H1 (cell line): ENCODE data around the gene ROR1. TPM values are rescaled to one million over a fixed set of nuclear protein-coding genes. Genes with fewer than 3 reads are reported as not detected.

Experiments used
- CTCF ChIA-PET: fragments of 300-600 bp; sonication (Branson Sonifier 250); formaldehyde crosslinking; loops from one replicate; lab custom pipeline; 2021; ENCODE audit not compliant: partially characterized antibody; lab: Charles Lee
- POLR2A ChIA-PET: fragments of 300-600 bp; sonication (Branson Sonifier 250); formaldehyde crosslinking; loops from one replicate; lab custom pipeline; 2021; ENCODE audit warnings: inconsistent platforms; ENCODE audit not compliant: partially characterized antibody; lab: Charles Lee
- DNase-seq, 2 experiments: peaks; one replicate each; pipeline versions ENCODE4 v3.0.0 to v3.0.0-alpha.2; 2010 to 2022; ENCODE audit warnings: low spot score in 2 of 2, low read depth in 1 of 2, mixed read lengths in 1 of 2
- FAIRE-seq: peaks from 2 replicates; lab custom pipeline; 2011; peaks lifted over from hg19 to GRCh38; lab: Jason Lieb, UNC
- H2AFZ ChIP-seq: 2 replicates; pipeline ENCODE4 v1.8.1; 2012; ENCODE audit warnings: low read length, inconsistent platforms
- H2AK5ac ChIP-seq: 2 replicates; pipeline ENCODE4 v1.6.1; 2013; ENCODE audit warnings: low read depth, low read length
- H2BK120ac ChIP-seq: replicated peaks from 2 replicates; pipeline ENCODE3; 2013; ENCODE audit warnings: low read depth, low read length, inconsistent platforms
- H2BK12ac ChIP-seq: 2 replicates; pipeline ENCODE4 v1.6.1; 2013; ENCODE audit warnings: low read depth, low read length
- H2BK15ac ChIP-seq: 2 replicates; pipeline ENCODE4 v1.6.1; 2013; ENCODE audit warnings: low read length
- H2BK20ac ChIP-seq: 2 replicates; pipeline ENCODE4 v1.6.1; 2013; ENCODE audit warnings: low read length
- H2BK5ac ChIP-seq: 2 replicates; pipeline ENCODE4 v1.6.1; 2013; ENCODE audit warnings: low read depth, low read length
- H3K14ac ChIP-seq: 2 replicates; pipeline ENCODE4 v1.6.1; 2013; ENCODE audit warnings: inconsistent platforms; ENCODE audit not compliant: insufficient read length
- H3K18ac ChIP-seq: 2 replicates; pipeline ENCODE4 v1.6.1; 2013; ENCODE audit warnings: low read length; ENCODE audit errors: extremely low read depth
- H3K23ac ChIP-seq: 2 replicates; pipeline ENCODE4 v1.6.1; 2013; ENCODE audit warnings: inconsistent platforms; ENCODE audit not compliant: insufficient read length
- H3K23me2 ChIP-seq: 2 replicates; pipeline ENCODE4 v1.6.1; 2013; ENCODE audit warnings: low read depth, low read length
- H3K27ac ChIP-seq: 2 replicates; pipeline ENCODE4 v1.6.1; 2011; ENCODE audit warnings: low read depth, low read length, inconsistent platforms
- H3K27me3 ChIP-seq, 4 experiments: replicated peaks in 1 of 4; 1 replicate in 1 of 4; 2 replicates in 3 of 4; pipeline versions ENCODE4 v1.6.1 to v1.8.1; 2011 to 2013; ENCODE audit warnings: low read length in 3 of 4, mild to moderate bottlenecking in 3 of 4, inconsistent platforms in 2 of 4, mixed read lengths in 2 of 4, moderate library complexity in 1 of 4; ENCODE audit not compliant: control insufficient read depth in 3 of 4, insufficient read depth in 3 of 4; ENCODE audit errors: extremely low read depth in 1 of 4
- H3K36me3 ChIP-seq, 4 experiments: 2 replicates each; pipeline versions ENCODE4 v1.6.1 to v1.8.1; 2011 to 2013; ENCODE audit warnings: mild to moderate bottlenecking in 4 of 4, low read length in 3 of 4, moderate library complexity in 2 of 4, control low read depth in 1 of 4, inconsistent platforms in 1 of 4; ENCODE audit not compliant: insufficient read depth in 4 of 4, control insufficient read depth in 2 of 4
- H3K4ac ChIP-seq: replicated peaks from 2 replicates; pipeline ENCODE3; 2013; ENCODE audit warnings: low read length, low read depth, mixed read lengths, inconsistent platforms; ENCODE audit not compliant: insufficient read length
- H3K4me1 ChIP-seq, 4 experiments: replicated peaks in 1 of 4; 1 replicate in 1 of 4; 2 replicates in 3 of 4; pipeline versions ENCODE4 v1.6.1 to v1.8.1; 2011 to 2013; ENCODE audit warnings: low read length in 3 of 4, inconsistent platforms in 2 of 4, mixed read lengths in 1 of 4; ENCODE audit not compliant: insufficient read depth in 4 of 4, control insufficient read depth in 3 of 4
- H3K4me2 ChIP-seq, 2 experiments: 2 replicates each; pipeline versions ENCODE4 v1.6.1 to v1.8.1; 2011 to 2013; ENCODE audit warnings: low read depth in 2 of 2, low read length in 2 of 2, control low read depth in 1 of 2, inconsistent platforms in 1 of 2, mild to moderate bottlenecking in 1 of 2; ENCODE audit not compliant: insufficient read depth in 1 of 2
- H3K4me3 ChIP-seq, 4 experiments: fragments of 200-600, 300-600 bp in 1 of 4; sonication (generic), shearing (Covaris generic), sonication (Bioruptor Twin) in 1 of 4; 2 replicates each; pipeline versions ENCODE4 v1.5.1 to v1.8.1; 2011 to 2016; ENCODE audit warnings: low read length in 4 of 4, low read depth in 3 of 4, control low read depth in 2 of 4, inconsistent platforms in 2 of 4, mild to moderate bottlenecking in 2 of 4, mixed read lengths in 1 of 4, moderate library complexity in 1 of 4; ENCODE audit not compliant: insufficient read depth in 2 of 4; ENCODE audit errors: extremely low read depth in 1 of 4
- H3K56ac ChIP-seq: replicated peaks from 2 replicates; pipeline ENCODE3; 2013; ENCODE audit warnings: low read depth, mild to moderate bottlenecking, mixed read lengths, low read length, inconsistent platforms; ENCODE audit not compliant: insufficient read length
- H3K79me1 ChIP-seq: 2 replicates; pipeline ENCODE4 v1.6.1; 2013; ENCODE audit warnings: low read depth, low read length, control low read depth
- H3K79me2 ChIP-seq, 2 experiments: 2 replicates each; pipeline versions ENCODE4 v1.6.1 to v1.8.1; 2012 to 2013; ENCODE audit warnings: low read length in 2 of 2, mild to moderate bottlenecking in 2 of 2, inconsistent platforms in 1 of 2; ENCODE audit not compliant: insufficient read depth in 2 of 2, control insufficient read depth in 1 of 2
- H3K9ac ChIP-seq, 4 experiments: replicated peaks in 1 of 4; 1 replicate in 1 of 4; 2 replicates in 3 of 4; pipeline versions ENCODE4 v1.6.1 to v1.8.1; 2011 to 2013; ENCODE audit warnings: low read depth in 3 of 4, low read length in 3 of 4, control low read depth in 2 of 4, mild to moderate bottlenecking in 2 of 4, moderate library complexity in 2 of 4, inconsistent platforms in 1 of 4; ENCODE audit errors: extremely low read depth in 1 of 4
- H3K9me3 ChIP-seq, 2 experiments: 2 replicates each; pipeline versions ENCODE4 v1.6.1 to v1.8.1; 2012 to 2013; ENCODE audit warnings: mild to moderate bottlenecking in 2 of 2, moderate library complexity in 2 of 2, control low read depth in 1 of 2, inconsistent platforms in 1 of 2, low read depth in 1 of 2, low read length in 1 of 2, mixed read lengths in 1 of 2; ENCODE audit not compliant: insufficient read depth in 2 of 2
- H4K20me1 ChIP-seq, 2 experiments: replicated peaks in 1 of 2; 2 replicates each; pipeline versions ENCODE3 to v1.8.1; 2011 to 2013; ENCODE audit warnings: inconsistent platforms in 2 of 2, low read length in 2 of 2, mild to moderate bottlenecking in 1 of 2; ENCODE audit not compliant: insufficient read depth in 2 of 2, control insufficient read depth in 1 of 2
- H4K5ac ChIP-seq: 2 replicates; pipeline ENCODE4 v1.6.1; 2013; ENCODE audit warnings: low read length, low read depth, mixed read lengths, inconsistent platforms; ENCODE audit not compliant: insufficient read length
- H4K8ac ChIP-seq: 2 replicates; pipeline ENCODE4 v1.8.0; 2013; ENCODE audit warnings: mild to moderate bottlenecking, moderate library complexity, low read length, inconsistent platforms; ENCODE audit not compliant: insufficient read depth; ENCODE audit errors: extremely low read depth
- H4K91ac ChIP-seq: replicated peaks from 2 replicates; pipeline ENCODE3; 2013; ENCODE audit warnings: low read length, mixed read lengths, inconsistent platforms; ENCODE audit not compliant: insufficient read length
- ATF3 ChIP-seq: IDR thresholded peaks from 2 replicates; pipeline ENCODE4 v1.6.1; 2011; ENCODE audit warnings: low read depth, mild to moderate bottlenecking, low read length; ENCODE audit not compliant: insufficient read depth
- BCL11A ChIP-seq, 2 experiments: IDR thresholded peaks; one replicate each; pipeline ENCODE4 v1.6.1; 2011; ENCODE audit warnings: low read depth in 2 of 2, low read length in 2 of 2, mild to moderate bottlenecking in 2 of 2
- CHD1 ChIP-seq: IDR thresholded peaks from 2 replicates; pipeline ENCODE4 v1.6.1; 2012; ENCODE audit warnings: low read depth, low read length, improper control_type of control experiment
- CHD2 ChIP-seq: IDR thresholded peaks from 2 replicates; pipeline ENCODE4 v1.6.1; 2012; ENCODE audit warnings: low read length, improper control_type of control experiment
- EZH2 ChIP-seq: fragments of 200-600 bp; sonication (generic); IDR thresholded peaks from 2 replicates; pipeline ENCODE4 v1.7.1; 2012; ENCODE audit warnings: low read depth, mild to moderate bottlenecking, moderate library complexity, low read length, inconsistent platforms; ENCODE audit not compliant: severe bottlenecking
- FOSL1 ChIP-seq: IDR thresholded peaks from 2 replicates; pipeline ENCODE4 v1.6.1; 2011; ENCODE audit warnings: mild to moderate bottlenecking, low read depth, low read length, moderate library complexity; ENCODE audit not compliant: insufficient read depth
- PHF8 ChIP-seq: fragments of 200-600 bp; sonication (generic); conservative IDR thresholded peaks from 2 replicates; pipeline ENCODE4 v1.7.1; 2012; ENCODE audit warnings: low read depth, mild to moderate bottlenecking, inconsistent platforms, low read length, moderate library complexity
- POU5F1 ChIP-seq: IDR thresholded peaks from 2 replicates; pipeline ENCODE4 v1.6.1; 2011; ENCODE audit warnings: low read depth, mild to moderate bottlenecking, low read length, moderate library complexity
- SIN3A ChIP-seq, 2 experiments: IDR thresholded peaks in 1 of 2; conservative IDR thresholded peaks in 1 of 2; 2 replicates each; pipeline ENCODE4 v1.6.1; 2011 to 2012; ENCODE audit warnings: low read length in 2 of 2, improper control_type of control experiment in 1 of 2, low read depth in 1 of 2, mild to moderate bottlenecking in 1 of 2
- SIX5 ChIP-seq: IDR thresholded peaks from 2 replicates; pipeline ENCODE4 v1.6.1; 2011; ENCODE audit warnings: mild to moderate bottlenecking, low read depth, low read length
- SP2 ChIP-seq: IDR thresholded peaks from 2 replicates; pipeline ENCODE4 v1.6.1; 2012; ENCODE audit warnings: mild to moderate bottlenecking, low read length, inconsistent platforms
- SP4 ChIP-seq: IDR thresholded peaks from 2 replicates; pipeline ENCODE4 v1.6.1; 2012; ENCODE audit warnings: low read length, inconsistent platforms
- USF2 ChIP-seq: IDR thresholded peaks from 2 replicates; pipeline ENCODE4 v1.6.1; 2011; ENCODE audit warnings: low read length, improper control_type of control experiment
- WGBS, 2 experiments: shearing (Covaris generic) in 1 of 2; methylation state at CpG; one replicate each; pipeline versions ENCODE4 v1.1.6 to v1.1.7; 2013 to 2015; ENCODE audit warnings: low lambda C conversion rate in 2 of 2, mixed read lengths in 2 of 2, inconsistent platforms in 1 of 2, low coverage in 1 of 2, missing lambda C conversion rate in 1 of 2; ENCODE audit not compliant: insufficient replicate concordance in 2 of 2, insufficient coverage in 1 of 2, insufficient read length in 1 of 2; ENCODE audit errors: extremely low coverage in 1 of 2, missing lambda C conversion rate in 1 of 2; 5-methylcytosine and 5-hydroxymethylcytosine counted together
- polyA plus RNA-seq, 7 experiments: library from polyadenylated mRNA; depleted of rRNA in 3 of 7; stranded (reverse) in 5 of 7; unstranded in 2 of 7; fragments of >200 nt in 5 of 7; fragments of 200-250 nt in 2 of 7; gene quantifications; 1 replicate in 5 of 7; 2 replicates in 1 of 7; 4 replicates in 1 of 7; pipeline versions ENCODE4 v1.2.1 to v1.2.3, GENCODE V29; 2011 to 2013; ENCODE audit warnings: missing spikeins in 2 of 7, mixed read lengths in 2 of 7
- total RNA-seq: library from RNA; stranded (reverse); fragmentation: NEBNext Ultra II Directional; extraction: Animal tissue kit (Norgen Biotek cat#: 25700); gene quantifications from 2 replicates; pipeline ENCODE4 v1.2.1, GENCODE V29; 2021

ROR1 gene
- total and polyA plus RNA-seq, 2 of the 8 experiments (the other 6 are each of a cell fraction or from before 2014, with no cell fraction given) = 33.6 to 73.6 TPM

GRCh38 chr1:63888984-63889383, 115.2 kb downstream of the ROR1 start:
- Histone ChIP-seq H3K23me2 (no peaks in the 10 kb centered on the region), H3K4me2 (no peak overlapping the region), H3K4me1 (peaks cover 1 to 25% (median 9%) of the 10 kb centered on the region in 4 experiments; a peak in 5 of 7 replicates), H2AK5ac (no peak overlapping the region), H2BK120ac (no peak overlapping the region), H3K18ac (no peak overlapping the region), H3K27me3 (no peaks in the 10 kb centered on the region), H4K20me1 (peaks cover 6 to 15% of the 10 kb centered on the region in 2 experiments), H3K9me3 (no peaks in the 10 kb centered on the region; a peak in 1 of 4 replicates), H3K27ac (no peak overlapping the region), H3K79me1 (peaks cover 21% of the 10 kb centered on the region), H3K9ac (no peak overlapping the region), H2BK15ac (no peak overlapping the region), H3K36me3 (no peaks in the 10 kb centered on the region; a peak in 1 of 8 replicates), H2AFZ (no peak overlapping the region), H3K4ac (no peak overlapping the region), H2BK5ac (no peak overlapping the region), H4K8ac (no peak overlapping the region), H3K79me2 (peaks cover 2 to 100% of the 10 kb centered on the region in 2 experiments), H3K56ac (no peak overlapping the region), H3K23ac (no peak overlapping the region), H3K4me3 (no peak overlapping the region), H2BK20ac (no peak overlapping the region), H3K14ac (no peak overlapping the region), H2BK12ac (no peak overlapping the region), H4K5ac (no peak overlapping the region), H4K91ac (no peak overlapping the region)
- ChIA-PET CTCF (interaction anchor here (1.6 kb wide), 1 partner anchor 12 kb away, joined by 3 read pairs; no protein-coding TSS in a partner anchor), POLR2A (no interaction called here)
- WGBS, 2 experiments = 89% methylated on average over 1 of the region's 1 CpG; no CpG with 5 or more reads in 1 of the 2 experiments
- DNase-seq = no peak
- no peak for FAIRE-seq
- TF ChIP-seq EZH2 (no peak), PHF8 (no peak), SIX5 (no peak), SP4 (no peak), CHD2 (no peak), USF2 (no peak), POU5F1 (no peak), BCL11A (IDR thresholded peaks at IDR 0.05; ENCODE audit: low read depth in 2 of 2, low read length in 2 of 2) (no peak), SP2 (no peak), CHD1 (no peak), ATF3 (no peak), FOSL1 (no peak), SIN3A (conservative IDR thresholded peaks at IDR 0.05 in 1 of 2, IDR thresholded peaks at IDR 0.05 in 1 of 2; ENCODE audit: low read depth in 1 of 2, low read length in 2 of 2) (no peak)
